Stimulated activated CD4-positive, alpha-beta T cell treated with anti-CD3 and anti-CD28 coated beads, Interleukin-4, amount 100 ng/mL, for 24 hours (primary cell): Measurements from ENCODE around the gene SERF2.
"Not testable (repeated sequence)": the region's sequence is repeated elsewhere in the genome, so short reads cannot be mapped to it uniquely, and the experiment has no call there.

ENCODE experiments used
- DNase-seq: peaks from one replicate; pipeline ENCODE4 v3.0.0-alpha.2; 2020

Gene SERF2

DNA sequence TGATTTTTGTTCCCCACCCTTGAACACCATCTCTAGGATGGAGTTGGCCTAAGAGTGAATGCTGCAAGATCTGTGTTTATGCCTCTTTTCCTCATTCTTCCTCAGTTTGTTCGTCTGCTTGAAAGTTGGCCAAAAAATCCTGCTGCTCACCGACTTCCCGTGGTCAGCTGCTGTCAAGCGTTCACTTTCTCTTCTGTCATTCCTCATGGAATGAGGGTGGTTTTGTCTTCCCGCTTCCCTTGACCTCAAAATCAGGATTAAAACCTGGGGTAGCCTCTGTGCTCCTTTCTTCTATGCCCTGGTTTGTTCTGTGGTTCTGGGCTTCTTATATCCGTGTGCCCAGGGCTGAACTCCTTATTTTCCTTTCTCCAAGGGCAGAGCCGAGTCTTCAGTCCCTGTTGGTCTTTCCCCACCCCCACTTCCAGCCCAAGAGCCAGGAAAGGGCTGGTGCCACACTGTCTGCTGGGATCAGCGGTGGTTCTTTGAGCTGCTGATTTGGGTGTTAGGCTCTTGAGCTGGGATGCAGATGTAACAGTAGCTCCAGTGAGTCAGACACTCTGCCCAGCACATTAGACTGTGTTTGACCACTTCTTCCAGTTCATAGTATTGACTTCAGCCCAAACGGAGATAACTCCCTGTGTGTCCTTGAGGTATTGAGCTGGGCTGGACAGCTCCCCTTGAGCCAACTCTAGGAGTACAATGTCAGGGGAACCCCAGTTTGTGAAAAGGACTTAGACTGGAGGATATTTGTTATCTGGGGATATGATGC, 2.3 kb downstream of the SERF2 start:
- DNase-seq = no peak

- DNase-seq = no peak
Measured at GRCh38 chr15:43795197-43795596, 3.1 kb downstream of the SERF2 start.

- DNase-seq = no peak
Measured at GRCh38 chr15:43795997-43796396, 3.9 kb downstream of the SERF2 start.

DNA sequence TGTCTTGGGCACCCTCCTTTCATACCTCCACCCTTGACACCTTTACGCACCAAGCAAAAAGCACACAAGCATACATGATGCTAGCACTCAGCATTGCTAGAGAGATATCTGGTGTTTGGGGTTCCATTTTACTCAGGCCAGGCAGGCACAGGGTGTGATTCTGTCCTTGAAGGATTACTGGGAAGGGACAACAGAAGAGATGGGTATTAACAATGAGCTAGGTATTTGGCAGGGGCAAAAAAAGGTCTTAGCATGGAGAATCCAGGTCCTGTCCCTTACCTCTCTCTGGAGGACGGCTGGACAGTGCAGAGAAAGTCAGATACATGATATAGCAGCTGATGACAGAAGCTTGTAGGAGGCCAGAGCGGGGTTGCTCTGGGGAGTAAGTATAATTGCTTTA, 4.4 kb downstream of the SERF2 start:
- no peak for DNase-seq

- DNase-seq = no peak
Measured at GRCh38 chr15:43799209-43799944, 7.3 kb downstream of the SERF2 start.

GRCh38 chr15:43799945-43800285, 7.8 kb downstream of the SERF2 start, which contains the start of gene SERINC4:
TSS of gene SERINC4 (minus strand) at chr15:43800220. CDS start at chr15:43799986, 234 bp downstream.
- DNase-seq = no peak

DNA sequence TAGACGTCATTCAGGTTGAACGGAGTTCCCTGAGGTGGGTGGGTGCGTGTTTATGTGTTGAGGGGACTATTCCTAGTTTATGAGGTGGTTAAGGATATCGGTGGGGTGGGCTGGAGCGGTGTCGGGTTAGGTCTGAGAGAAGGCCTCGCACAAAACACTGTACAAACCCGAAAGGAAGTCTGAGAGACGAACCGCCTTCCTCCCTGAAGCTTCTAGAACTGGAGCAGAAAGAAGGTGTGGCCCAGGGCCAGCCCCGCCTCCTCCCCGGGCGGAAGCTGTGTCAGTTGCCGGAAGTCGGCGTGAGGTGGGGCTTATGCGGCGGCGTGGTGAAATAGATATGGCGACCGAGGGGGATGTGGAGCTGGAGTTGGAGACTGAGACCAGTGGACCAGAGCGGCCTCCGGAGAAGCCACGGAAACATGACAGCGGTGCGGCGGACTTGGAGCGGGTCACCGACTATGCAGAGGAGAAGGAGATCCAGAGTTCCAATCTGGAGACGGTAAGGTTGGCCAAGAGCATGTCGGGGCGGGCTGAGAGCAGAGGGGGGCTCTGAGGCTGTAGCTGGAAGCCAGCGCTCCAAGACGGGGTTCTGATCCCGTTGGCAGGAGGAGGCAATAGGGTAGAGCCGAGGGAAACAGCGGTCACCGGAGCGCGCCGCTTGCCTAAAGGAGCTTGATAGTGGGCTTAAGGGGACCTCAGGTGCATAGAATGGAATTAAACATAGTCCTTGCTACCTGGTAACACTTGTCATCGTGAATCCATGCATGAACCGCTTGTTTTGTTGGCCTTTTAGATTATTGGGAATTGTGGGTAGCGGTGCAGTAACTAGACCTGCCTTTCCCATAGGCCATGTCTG, 8.4 kb downstream of the SERF2 start, which contains the start of gene HYPK:
Gene HYPK (plus strand): TSS at position 314 of the 856 bp plus-strand sequence. CDS start 24 bp downstream, at position 338.
- DNase-seq = peak; percentile 92

GRCh38 chr15:43802676-43803075, 10.6 kb downstream of the SERF2 start:
- DNase-seq = not testable (repeated sequence)

GRCh38 chr15:43808435-43808950, 16.4 kb downstream of the SERF2 start:
- no peak for DNase-seq

DNA sequence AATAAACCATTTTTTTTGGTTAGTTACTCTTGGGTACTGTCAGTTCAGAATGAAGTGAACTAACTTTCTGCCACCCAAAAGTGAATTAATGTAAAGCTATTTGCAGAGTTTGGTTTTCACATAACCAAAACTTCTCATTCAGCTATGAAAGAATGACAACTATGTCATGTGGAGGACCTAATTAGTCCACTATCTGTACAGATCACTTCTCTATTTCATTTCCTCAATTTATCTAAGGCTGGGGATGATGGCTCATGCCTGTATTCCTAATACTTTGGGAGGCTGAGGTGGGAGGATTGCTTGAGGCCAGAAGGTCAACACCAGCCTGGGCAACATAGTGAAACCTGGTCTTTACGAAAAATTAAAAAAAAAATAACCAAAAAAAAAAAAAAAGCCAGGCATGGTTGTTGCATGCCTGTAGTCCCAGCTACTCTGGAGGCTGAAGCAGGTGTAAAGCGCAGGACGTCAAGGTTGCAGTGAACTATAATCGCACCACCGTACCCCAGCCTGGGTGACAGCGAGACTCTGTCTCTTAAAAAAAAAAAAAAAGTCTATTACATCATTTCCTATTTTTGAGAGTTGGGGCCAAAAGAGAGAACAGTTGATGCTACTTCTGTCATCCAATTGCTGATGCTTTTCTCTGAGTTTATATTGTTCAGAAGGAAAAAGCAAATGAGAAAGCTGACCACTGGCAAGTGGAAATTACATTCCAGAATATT, 17.0 kb downstream of the SERF2 start:
- no peak for DNase-seq

GRCh38 chr15:43815064-43815463, 22.9 kb downstream of the SERF2 start:
- not testable (repeated sequence) for DNase-seq

- DNase-seq = no peak
Measured at GRCh38 chr15:43821505-43821904, 29.4 kb downstream of the SERF2 start.

- peak; percentile 95 for DNase-seq
Measured at GRCh38 chr15:43824302-43825246, 32.5 kb downstream of the SERF2 start, which contains the start of gene MFAP1. TSS of gene MFAP1 (minus strand) at chr15:43824690. CDS start at chr15:43824569, 121 bp downstream.

DNA sequence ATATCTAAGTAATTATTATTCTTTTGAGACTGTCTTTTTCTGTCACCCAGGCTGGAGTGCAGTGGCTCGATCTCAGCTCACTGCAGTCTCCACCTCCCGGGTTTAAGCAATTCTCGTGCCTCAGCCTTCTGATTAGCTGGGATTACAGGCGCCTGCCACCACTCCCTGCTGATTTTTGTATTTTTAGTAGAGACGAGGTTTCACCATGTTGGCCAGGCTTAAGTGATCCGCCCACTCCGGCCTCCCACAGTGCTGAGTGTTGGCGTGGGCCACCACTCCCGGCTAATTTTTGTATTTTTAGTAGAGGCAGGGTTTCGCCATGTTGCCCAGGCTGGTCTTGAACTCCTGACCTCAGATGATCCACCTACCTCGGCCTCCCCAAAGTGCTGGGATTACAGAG, 33.2 kb downstream of the SERF2 start:
- not testable (repeated sequence) for DNase-seq

DNA sequence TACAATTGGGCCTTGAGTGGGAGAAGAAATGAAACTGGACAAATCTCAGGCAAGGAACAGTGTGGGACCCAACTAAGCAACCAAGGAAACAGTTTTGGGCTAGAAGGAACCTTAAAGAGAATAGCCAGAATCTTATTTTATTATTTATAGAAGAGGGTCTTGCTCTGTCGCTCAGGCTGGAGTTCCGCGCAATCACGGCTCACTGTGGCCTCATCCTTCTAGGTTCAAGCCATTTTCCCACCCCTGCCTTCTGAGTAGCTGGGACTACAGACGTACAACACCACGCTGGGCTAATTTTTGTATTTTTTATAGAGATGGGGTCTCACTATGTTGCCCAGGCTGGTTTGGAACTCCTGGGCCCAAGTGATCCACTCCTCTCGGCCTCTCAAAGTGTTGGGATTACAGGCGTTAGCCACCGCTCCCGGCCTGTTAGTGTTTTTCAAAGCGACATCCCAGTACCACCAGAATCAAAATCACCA, 33.9 kb downstream of the SERF2 start:
- DNase-seq = no peak

GRCh38 chr15:43826508-43827341, 34.6 kb downstream of the SERF2 start, which contains the start of gene WDR76:
TSS of gene WDR76 (plus strand) at chr15:43827002. CDS start at chr15:43827033, 31 bp downstream.
- peak; percentile 80 for DNase-seq

DNA sequence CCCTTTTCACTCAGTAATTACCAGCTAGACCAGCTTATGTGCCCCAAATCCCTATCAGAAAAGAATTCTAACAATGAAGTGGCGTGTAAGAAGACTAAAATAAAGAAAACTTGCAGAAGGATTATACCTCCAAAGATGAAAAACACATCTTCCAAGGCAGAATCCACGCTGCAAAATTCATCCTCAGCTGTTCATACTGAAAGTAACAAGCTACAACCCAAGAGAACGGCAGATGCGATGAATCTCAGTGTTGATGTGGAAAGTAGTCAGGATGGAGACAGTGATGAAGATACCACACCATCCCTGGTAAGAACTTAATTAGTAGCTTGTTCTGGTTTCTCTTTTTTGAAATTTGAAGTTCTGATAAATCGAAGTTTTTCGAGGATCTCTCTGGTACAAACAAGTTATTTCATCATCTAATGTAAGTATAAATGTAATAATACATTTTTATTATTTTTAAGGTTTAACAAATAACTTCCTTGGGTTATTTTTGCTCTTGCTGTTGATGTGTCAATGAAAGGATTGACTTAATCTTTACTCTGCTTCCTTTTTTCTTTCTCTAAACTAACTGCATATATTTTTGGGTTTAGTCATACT, 36.0 kb downstream of the SERF2 start:
- DNase-seq = peak; percentile 35

- DNase-seq = not testable (repeated sequence)
Measured at GRCh38 chr15:43829951-43830540, 37.9 kb downstream of the SERF2 start.
